ENCODE results near the gene RSU1.

DNA sequence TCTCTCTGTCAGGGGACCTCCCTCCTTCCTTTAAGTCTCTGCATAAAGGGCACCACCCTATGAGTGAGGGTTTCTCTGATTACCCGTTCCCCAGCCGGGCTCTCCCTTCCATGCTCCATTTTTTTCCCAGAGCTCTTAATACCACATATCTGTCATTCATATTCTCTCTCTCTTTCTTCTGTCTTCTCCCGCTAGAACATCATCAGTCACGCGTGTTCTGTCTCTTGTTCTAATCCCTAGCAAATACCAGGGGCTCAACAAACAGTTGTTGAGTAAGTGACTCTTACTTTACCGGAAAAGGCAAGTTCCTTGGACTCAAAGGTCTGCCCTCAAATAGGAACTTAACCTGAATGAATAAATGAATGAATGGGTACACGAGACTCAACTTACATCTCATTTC, 68.5 kb downstream of the RSU1 start:
- no peak for TF ChIP-seq MYC (IDR thresholded peaks at IDR 0.05; ENCODE audit: low read depth, low read length)
- TF ChIP-seq, protein P1, sequence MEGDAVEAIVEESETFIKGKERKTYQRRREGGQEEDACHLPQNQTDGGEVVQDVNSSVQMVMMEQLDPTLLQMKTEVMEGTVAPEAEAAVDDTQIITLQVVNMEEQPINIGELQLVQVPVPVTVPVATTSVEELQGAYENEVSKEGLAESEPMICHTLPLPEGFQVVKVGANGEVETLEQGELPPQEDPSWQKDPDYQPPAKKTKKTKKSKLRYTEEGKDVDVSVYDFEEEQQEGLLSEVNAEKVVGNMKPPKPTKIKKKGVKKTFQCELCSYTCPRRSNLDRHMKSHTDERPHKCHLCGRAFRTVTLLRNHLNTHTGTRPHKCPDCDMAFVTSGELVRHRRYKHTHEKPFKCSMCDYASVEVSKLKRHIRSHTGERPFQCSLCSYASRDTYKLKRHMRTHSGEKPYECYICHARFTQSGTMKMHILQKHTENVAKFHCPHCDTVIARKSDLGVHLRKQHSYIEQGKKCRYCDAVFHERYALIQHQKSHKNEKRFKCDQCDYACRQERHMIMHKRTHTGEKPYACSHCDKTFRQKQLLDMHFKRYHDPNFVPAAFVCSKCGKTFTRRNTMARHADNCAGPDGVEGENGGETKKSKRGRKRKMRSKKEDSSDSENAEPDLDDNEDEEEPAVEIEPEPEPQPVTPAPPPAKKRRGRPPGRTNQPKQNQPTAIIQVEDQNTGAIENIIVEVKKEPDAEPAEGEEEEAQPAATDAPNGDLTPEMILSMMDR (IDR thresholded peaks at IDR 0.05; ENCODE audit: extremely low read depth in 1 of 2, insufficient read depth in 1 of 2, low read depth in 1 of 2, low read length in 2 of 2), result no peak
- no peak for TF ChIP-seq POLR2A (IDR thresholded peaks at IDR 0.05; ENCODE audit: low read depth, low read length)
- no peak for TF ChIP-seq POLR2AphosphoS5 (IDR thresholded peaks at IDR 0.05; ENCODE audit: insufficient read depth, low read depth, low read length)
- no peak for TF ChIP-seq GATA2 (IDR thresholded peaks at IDR 0.05; ENCODE audit: insufficient read depth, insufficient read length, low read depth, low read length)
- TF ChIP-seq, protein P2, sequence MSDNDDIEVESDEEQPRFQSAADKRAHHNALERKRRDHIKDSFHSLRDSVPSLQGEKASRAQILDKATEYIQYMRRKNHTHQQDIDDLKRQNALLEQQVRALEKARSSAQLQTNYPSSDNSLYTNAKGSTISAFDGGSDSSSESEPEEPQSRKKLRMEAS (IDR thresholded peaks at IDR 0.05; ENCODE audit: insufficient read depth, insufficient read length), result no peak
- TF ChIP-seq EZH2 (IDR thresholded peaks at IDR 0.05; ENCODE audit: borderline replicate concordance, low read depth, low read length, severe bottlenecking), result no peak
